ENCODE measurements around the gene MAB21L2.
"Not testable (repeated sequence)": the region's sequence is repeated elsewhere in the genome, so short reads cannot be mapped to it uniquely, and the experiment has no call there.

Gene MAB21L2

DNA sequence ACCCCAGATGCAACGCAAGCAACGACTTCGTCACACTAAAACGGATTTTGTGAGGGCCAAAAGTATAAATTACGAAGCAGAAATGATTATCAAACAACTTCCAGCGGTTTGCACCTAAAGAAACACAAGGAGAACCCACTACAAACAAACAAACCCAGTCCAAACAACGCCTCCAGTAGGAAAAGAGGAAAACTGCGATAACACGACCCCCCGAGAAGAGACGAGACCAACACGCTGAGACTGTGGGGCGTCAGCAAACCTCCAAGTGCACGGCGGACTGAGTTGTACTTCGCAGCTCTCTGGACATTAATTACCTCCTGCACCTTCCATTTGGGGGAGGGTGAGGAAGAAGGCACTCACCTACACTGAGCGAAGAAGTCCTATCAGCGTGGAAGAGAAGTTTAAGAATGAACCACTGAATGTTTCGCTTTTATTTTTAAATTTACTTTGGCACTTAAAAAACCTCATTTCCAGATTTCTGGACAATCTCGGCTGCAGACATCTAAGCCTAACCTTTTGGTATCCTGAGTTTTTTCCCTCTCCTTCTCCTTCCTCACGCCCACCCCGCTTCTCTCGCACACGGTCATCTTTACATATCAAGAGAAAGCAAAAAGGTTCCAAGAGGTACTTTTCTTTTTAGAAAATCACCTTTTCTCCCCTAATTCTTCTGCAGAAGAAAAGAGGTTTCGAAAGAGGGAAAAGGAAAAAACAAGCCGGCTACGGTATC, at the start of gene MAB21L2:
MAB21L2 (plus strand) TSS at position 6 of the 727 bp plus-strand sequence. CDS start 879 bp downstream, outside the sequence.
- TF ChIP-seq, protein P1, sequence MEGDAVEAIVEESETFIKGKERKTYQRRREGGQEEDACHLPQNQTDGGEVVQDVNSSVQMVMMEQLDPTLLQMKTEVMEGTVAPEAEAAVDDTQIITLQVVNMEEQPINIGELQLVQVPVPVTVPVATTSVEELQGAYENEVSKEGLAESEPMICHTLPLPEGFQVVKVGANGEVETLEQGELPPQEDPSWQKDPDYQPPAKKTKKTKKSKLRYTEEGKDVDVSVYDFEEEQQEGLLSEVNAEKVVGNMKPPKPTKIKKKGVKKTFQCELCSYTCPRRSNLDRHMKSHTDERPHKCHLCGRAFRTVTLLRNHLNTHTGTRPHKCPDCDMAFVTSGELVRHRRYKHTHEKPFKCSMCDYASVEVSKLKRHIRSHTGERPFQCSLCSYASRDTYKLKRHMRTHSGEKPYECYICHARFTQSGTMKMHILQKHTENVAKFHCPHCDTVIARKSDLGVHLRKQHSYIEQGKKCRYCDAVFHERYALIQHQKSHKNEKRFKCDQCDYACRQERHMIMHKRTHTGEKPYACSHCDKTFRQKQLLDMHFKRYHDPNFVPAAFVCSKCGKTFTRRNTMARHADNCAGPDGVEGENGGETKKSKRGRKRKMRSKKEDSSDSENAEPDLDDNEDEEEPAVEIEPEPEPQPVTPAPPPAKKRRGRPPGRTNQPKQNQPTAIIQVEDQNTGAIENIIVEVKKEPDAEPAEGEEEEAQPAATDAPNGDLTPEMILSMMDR (IDR thresholded peaks at IDR 0.05; ENCODE audit: low read depth, low read length, missing control alignments), result no peak
- H3K4me3 ChIP-seq (ENCODE audit: low read depth, low read length), result no peak within 1 kb of the TSS
- no peak for DNase-seq (ENCODE audit: low read depth)

DNA sequence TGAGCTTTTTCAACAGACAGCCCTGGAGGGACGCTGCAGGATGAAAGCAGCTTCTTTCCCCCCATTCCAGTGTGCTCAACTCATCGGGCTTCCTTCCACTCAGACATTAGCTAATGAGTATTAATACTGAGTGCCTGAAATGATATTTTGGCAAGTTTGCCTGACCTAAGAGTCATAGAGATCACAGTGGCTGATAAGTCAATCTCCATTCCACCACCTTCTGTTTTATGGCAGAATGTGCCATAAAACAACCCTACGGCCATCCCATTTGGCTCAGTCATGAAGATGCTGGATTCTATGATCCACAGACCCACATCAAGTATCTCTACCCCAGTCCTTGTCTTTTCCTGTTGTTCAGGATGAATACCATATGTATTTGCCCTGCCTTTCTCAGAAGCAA, 48.3 kb upstream of the MAB21L2 start:
- no peak overlapping the region for H3K4me3 ChIP-seq (ENCODE audit: low read depth, low read length)
- no peak for DNase-seq (ENCODE audit: low read depth)
- TF ChIP-seq, protein P1 (IDR thresholded peaks at IDR 0.05; ENCODE audit: low read depth, low read length, missing control alignments), result no peak

GRCh38 chr4:150534818-150535217, 47.1 kb upstream of the MAB21L2 start:
- no peak for DNase-seq (ENCODE audit: low read depth)
- no peak overlapping the region for H3K4me3 ChIP-seq (ENCODE audit: low read depth, low read length)
- TF ChIP-seq, protein P1 (IDR thresholded peaks at IDR 0.05; ENCODE audit: low read depth, low read length, missing control alignments), result no peak

DNA sequence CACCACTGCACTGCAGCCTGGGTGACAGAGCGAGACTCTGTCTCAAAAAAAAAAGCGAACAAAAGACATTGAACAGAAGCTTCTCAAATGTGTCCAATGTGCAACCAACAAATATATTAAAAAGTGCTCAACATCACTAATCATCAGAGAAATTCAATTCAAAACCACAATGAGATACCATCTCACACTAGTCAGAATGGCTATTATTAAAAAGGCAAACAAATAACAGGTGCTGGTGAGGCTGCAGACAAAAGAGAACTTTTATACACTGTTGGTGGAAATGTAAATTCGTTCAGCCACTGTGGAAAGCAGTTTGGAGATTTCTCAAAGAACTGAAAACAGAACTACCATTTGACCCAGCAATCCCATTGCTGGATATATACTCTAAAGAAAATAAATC, 44.0 kb upstream of the MAB21L2 start:
- not testable (repeated sequence) for DNase-seq (ENCODE audit: low read depth); H3K4me3 ChIP-seq (ENCODE audit: low read depth, low read length)

GRCh38 chr4:150540536-150540935, 41.4 kb upstream of the MAB21L2 start:
- DNase-seq (ENCODE audit: low read depth), result no peak
- H3K4me3 ChIP-seq (ENCODE audit: low read depth, low read length), result no peak overlapping the region
- TF ChIP-seq, protein P1 (IDR thresholded peaks at IDR 0.05; ENCODE audit: low read depth, low read length, missing control alignments), result no peak

DNA sequence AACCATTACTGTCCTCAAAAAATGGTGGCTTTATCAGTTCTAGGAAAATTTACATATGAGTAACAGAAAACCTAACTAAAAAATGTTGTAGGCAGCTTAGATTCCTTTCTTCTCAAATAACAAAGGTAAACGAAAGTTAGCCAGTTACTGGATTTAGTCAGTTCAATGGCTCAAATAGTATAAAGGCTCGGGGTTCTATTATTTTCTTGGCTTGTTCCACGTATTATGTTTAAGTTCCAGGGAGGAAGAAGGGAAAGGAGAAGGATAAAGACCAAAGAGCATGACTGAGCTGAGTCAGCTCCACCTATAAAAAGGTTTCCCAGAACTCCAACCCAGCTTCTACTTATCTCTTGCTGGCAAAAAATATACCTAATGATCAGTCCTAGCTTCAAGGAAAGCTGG, 41.0 kb upstream of the MAB21L2 start:
- TF ChIP-seq, protein P1 (IDR thresholded peaks at IDR 0.05; ENCODE audit: low read depth, low read length, missing control alignments), result no peak
- no peak for DNase-seq (ENCODE audit: low read depth)
- no peak overlapping the region for H3K4me3 ChIP-seq (ENCODE audit: low read depth, low read length)

- TF ChIP-seq, protein P1 (IDR thresholded peaks at IDR 0.05; ENCODE audit: low read depth, low read length, missing control alignments), result no peak
- DNase-seq (ENCODE audit: low read depth), result no peak
- H3K4me3 ChIP-seq (ENCODE audit: low read depth, low read length), result no peak overlapping the region
These were observed 40.3 kb upstream of the MAB21L2 start for GRCh38 chr4:150541681-150542080.
